AG20443 (cell line): Measurements from ENCODE around the gene STPG4.
A peak's percentile ranks its signal among the peaks of the same experiment; 100 is the strongest.

Experiments
- DNase-seq: peaks from one replicate; pipeline ENCODE4 v3.0.0; 2012; ENCODE audit warnings: low spot score, mixed read lengths

The STPG4 gene

DNA sequence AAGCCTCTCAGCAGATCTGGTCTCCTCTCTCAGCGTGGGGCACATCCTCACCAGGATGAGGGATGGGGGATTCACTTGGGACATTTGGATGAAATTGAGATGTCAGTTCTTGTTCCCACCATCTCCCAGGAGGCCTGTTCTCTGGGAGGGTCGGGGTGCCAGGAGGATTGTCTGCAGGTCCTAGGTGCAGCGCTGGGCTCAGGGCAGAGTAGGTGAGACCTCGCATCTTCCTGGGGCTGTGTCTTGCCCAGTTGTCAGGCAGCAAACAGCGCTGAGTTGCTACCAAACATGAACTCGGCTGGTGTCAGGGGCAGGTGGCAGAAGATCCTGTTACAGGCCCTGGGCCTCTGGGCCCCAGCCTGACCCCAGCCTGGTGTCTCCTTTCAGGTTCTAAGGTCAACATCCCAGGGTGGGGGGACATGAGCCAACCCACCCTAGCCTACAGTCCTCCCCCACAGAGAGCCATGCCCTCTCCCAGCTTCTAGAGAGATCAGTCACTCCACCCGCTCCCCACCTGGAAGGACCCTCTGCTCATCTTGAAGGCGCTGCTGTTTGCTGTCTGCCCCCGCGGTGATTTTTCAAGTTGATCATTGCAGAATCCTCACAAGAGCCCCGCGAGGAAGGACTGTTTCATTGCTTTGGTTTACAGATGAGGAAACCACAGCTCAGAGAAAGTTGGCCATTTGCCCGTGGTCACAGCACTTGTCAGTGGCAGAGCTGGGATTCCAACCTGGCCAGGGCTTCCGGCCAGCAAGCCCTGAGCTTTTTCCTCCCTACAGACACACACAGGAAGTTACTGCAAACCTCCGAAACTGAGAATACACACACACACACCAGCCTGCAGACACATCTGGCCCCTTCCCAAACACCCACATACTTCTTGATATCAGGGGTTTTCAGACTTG is 83.9 kb downstream of the STPG4 start:
- DNase-seq: peak; percentile 59

GRCh38 chr2:47070155-47070919 is 84.8 kb downstream of the STPG4 start:
- no peak for DNase-seq

GRCh38 chr2:47069628-47070154 is 85.4 kb downstream of the STPG4 start:
- peak; percentile 78 for DNase-seq

DNA sequence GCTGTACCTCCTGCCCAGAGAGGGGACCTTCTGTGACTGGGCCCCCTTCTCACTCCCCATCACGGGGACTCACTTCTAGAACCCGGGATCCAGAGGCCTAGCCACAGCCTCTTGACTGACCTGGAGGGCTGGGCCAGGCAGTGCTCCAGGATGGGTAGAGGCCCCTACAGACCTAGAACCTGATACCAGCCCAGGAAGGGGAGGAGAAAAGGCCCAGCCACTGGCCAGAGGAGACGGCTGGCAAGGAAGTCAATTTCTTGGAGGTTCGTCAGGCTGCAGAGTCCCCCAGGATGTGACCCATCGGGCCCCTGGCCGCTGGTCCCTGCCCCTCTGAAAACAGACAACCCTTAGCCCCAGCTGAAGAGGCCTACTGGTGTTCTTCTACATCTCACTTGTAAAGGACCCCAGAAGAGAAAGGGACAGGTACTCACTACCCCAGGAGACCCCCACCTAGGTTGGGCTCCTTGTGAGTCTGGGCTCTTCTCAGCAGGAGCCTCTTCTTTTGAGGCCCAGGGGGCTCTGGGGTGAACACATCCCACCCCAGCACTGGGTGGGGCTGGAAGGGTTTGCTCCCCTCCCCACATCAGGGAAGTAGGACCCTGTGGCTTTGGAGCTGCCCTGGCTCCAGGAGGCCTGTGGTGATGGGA is 86.0 kb downstream of the STPG4 start:
- no peak for DNase-seq

GRCh38 chr2:47067788-47068407 is 87.2 kb downstream of the STPG4 start:
- no peak for DNase-seq

GRCh38 chr2:47065771-47066380 is 89.2 kb downstream of the STPG4 start:
- peak; percentile 84 for DNase-seq

- no peak for DNase-seq
Observed at GRCh38 chr2:47065343-47065742, 89.8 kb downstream of the STPG4 start.

DNA sequence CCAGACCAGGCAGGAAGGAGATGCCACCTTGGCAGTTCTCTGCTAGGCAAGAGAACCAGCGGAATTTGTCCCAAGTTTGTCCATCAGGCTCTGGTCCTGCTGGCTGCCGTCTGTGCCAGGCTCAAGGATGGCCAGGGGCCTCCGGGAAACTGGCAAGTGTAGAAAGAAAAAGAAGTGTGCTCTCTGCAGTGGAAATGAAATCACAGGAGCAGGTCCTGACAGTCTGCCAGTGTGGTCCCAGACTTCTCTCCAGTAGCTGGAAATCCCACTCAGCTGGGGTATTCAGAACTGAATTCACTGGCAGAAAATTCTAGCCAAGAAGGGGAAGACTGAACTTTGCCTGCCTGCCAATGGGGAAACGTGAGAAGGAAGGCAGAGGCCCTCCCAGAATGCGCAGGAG is 91.0 kb downstream of the STPG4 start:
- no peak for DNase-seq

GRCh38 chr2:47063538-47063930 is 91.6 kb downstream of the STPG4 start:
- no peak for DNase-seq

DNA sequence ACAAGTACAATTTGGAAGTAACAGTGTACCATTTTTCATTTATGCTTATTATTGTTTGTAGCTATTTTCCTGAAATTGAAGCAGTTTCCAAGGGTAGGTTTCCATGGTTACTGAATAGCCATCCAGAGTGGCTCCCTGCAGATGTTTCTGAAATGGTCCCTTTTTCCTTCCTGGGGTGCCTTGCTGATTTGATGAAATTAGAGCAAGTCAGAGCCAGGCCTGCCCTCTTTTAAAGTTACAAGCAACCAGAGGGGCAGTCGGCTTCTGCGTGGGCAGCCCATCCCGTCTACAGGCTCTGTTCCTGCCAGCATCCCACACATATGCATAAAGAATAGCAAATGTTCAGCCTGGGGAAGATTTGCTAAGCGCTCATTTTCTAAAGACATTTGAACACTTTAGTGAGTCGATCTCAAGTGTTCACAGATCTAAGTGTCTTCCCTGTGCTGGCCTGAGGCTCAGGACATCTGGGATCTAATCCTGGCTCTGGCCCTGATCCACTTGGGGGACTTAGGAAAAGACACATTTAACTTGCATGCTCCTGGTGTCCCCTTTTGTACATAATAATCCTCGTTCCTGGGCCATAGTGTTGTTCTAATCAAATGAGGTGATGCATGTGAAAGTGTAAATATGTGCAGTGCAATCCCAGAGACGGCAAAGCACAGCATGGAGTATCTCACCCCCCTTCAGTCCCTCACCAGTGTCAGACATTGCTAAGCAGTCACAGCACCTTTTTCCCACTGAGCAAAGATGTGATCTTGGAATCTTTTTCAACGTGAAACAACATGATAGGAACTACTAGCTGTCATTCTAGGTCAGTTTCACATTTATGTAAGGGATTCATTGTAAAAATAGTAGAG is 92.2 kb downstream of the STPG4 start:
- DNase-seq: no peak

DNA sequence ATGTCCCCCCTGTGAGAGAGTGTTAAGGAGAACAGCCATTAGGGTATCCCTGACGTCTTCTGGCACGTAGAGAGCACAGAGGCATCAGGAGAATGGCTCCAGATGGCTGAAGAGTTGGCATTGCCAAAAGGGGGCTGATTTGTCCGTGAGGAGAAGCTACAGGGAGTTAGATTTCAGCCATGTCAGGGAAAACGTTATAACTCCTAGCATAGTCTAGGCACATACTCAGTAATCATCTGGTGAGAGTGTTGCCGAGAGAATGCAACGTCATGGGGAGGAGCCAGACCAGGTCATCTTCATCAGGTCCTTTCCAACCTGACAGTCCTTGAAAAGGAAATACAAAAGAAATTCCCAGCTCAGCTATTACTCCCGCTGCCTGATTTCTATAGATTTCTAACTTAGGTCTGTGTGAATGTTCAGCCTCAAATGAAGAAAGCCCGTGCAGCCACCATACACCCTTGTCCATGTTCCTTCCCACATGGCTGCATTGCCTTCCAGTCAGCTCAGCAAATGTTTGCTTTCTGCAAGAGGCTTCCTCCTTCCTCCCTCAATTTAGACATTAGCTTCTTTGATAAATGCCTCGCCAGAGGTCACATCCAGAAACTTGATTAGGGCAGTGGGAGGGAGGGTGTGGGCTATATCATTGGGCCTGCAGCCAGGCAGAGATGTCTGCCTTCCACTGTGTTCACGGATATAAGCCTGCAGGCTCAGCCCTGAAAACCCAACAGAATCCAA is 93.0 kb downstream of the STPG4 start:
- DNase-seq: no peak

DNA sequence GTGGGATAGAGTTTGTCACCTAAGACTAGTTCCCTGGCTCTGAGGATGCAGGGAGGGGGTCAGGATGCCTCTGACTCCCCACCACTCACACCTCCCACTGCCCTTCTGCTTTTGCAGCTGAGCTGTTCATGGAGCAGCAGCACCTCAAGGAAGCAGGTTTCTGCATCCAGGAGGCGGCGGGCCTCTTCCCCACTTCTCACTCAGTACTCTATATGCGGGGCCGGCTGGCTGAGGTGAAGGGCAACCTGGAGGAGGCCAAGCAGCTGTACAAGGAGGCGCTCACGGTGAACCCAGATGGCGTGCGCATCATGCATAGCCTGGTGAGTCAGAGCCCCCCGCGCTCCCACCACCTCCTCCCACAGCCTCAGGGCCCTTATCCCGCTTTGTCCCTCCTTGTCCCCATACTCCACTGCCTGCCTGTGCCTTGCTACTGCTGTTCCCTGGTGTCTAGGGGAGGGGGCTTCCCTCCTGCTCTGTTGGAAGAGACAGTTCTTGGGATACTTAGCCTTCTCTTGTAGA is 94.4 kb downstream of the STPG4 start:
- DNase-seq: no peak

DNA sequence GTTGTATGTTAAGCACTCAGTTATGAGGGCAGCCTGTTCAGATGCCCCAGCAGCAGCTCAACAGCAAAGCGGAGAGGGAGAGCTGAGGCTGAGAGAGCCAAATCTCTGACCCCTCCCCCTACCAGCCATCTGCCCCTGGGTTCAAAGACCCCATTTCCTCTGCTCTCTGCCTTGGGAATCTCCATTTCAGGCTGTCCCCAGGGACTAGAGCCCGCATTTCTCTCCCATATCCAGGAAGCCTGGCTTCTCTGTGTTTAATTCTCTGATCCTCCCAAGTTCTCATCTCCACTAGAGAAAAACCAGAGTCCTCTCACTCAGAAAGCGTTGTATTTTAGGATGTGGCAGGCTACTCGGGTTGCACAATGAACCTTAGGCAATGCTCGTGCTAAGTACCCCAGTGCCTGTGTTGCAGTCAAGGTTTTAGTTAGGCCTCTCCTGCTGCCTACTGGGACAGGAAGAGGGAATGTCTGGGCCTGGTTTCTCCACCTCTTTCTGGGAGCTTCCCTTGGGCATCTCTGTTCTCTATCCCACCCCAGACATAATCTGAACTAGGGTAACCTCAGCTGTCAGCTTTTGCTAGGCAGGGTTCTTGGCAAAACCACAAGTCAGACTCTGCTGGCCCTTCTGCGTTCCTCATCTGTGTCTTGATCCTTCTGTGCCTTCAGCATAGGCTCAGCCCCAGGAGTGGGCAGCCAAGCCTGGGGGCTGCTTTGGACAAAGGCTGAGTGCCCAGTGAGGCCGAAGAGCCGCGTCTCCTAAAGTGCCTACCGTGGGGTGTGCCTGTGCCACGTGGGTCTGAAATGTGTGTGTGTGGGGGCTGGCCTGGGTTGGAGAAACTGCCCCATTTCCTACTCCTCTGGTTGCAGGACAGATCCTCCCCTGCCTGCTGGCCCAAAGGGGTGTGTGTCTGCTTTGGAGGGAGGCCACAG is 96.8 kb downstream of the STPG4 start:
- peak; percentile 80 for DNase-seq

DNA sequence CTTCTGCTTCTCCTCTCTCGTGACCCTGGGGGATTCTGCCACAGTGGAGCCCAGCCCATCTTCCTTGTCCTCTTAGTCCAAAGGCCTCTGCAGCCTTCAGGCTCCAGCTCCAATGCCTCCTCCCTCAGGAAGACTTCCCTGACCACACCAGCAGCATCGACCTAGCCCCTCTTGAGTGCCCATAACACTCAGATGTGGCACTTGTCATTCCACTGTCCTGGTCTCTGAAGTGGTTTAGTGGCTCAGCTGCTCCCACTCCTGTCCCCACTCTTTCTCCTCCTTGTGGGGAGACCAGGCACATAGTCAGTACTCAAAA is 97.5 kb downstream of the STPG4 start:
- DNase-seq: no peak

- DNase-seq: peak; percentile 61
Observed at GRCh38 chr2:47056868-47057686, 98.0 kb downstream of the STPG4 start.

DNA sequence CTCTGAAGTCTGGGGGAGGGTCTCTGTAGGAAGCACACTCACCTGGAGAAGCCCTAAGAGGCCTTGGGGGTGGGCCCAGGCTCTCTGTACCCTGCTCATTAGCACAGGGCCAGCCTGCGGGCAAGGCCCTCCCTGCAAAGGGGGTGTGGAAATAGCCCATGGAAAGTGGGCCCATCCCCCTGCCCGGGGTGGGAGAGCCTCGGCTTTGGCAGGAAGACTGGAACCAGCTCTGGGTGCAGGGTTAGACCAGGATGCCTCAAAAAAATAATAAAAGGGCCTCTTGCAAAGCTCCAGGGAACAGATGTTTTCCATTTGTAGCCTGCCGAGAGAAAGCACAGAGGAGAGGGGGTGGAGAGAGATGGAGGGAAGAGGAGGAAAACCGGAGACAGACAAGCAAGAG is 98.7 kb downstream of the STPG4 start:
- peak; percentile 70 for DNase-seq

DNA sequence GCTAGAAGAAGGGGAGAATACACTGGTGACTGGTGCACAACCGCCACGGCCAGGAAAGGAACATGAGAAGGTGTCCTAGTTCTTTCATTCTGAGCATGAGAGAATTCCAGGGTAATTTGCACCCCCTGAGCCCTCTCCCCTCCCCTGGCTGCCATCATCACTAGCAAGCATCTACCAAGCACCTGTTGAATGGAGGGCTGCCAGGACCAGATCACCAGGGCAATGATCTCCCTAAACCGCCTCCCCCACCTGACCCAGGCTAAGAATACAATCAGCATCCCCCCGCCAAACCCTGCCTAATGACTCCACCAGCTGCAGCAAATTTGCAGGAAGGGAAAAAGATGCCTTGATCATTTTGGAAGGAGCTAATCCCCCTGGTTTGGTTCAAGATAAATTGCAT is 100.2 kb downstream of the STPG4 start:
- no peak for DNase-seq

- no peak for DNase-seq
Observed at GRCh38 chr2:47054036-47054555, 101.0 kb downstream of the STPG4 start.
